ENCODE data around the gene CHMP2A. TPM values are rescaled to one million over a fixed set of nuclear protein-coding genes. Genes with fewer than 3 reads are reported as not detected.
A peak's percentile ranks its signal among the peaks of the same experiment; 100 is the strongest.

Gene CHMP2A
- total and polyA plus RNA-seq, 2 of the 13 experiments (the other 11 are each of a cell fraction or from before 2014, with no cell fraction given), result 49.7 to 55.0 TPM

- POLR2A ChIA-PET, result interaction anchor here (0.6 to 2.5 kb wide), 3 partner anchors 9 to 37 kb away, joined by 3 to 8 read pairs (median 4); no protein-coding TSS in a partner anchor
- BruUV-seq (replicated peaks), result no TSS peak
- FAIRE-seq (no peak), ATAC-seq (no peak), DNase-seq (ENCODE audit: low spot score) (no peak)
- Histone ChIP-seq H3K27me3 (ENCODE audit: control insufficient read depth in 1 of 2, insufficient read depth in 2 of 2, low read length in 2 of 2) (no peaks in the 10 kb centered on the region; a peak in 1 of 5 replicates), H4K20me1 (ENCODE audit: insufficient read depth, low read length) (peaks cover 41% of the 10 kb centered on the region), H3K4me1 (ENCODE audit: insufficient read depth, low read length) (peaks cover 38% of the 10 kb centered on the region), H3K9ac (ENCODE audit: insufficient read depth, low read depth, low read length) (no peak overlapping the region), H3K4me3 (replicated peaks in 1 of 3; ENCODE audit: insufficient read depth in 1 of 3, low read depth in 2 of 3, low read length in 3 of 3) (no peak overlapping the region), H3K36me3 (replicated peaks in 1 of 2; ENCODE audit: control insufficient read depth in 1 of 2, insufficient read depth in 2 of 2, low read length in 2 of 2) (peaks cover 36 to 69% of the 10 kb centered on the region in 2 experiments), H3K9me3 (ENCODE audit: low read length) (no peaks in the 10 kb centered on the region), H3K27ac (ENCODE audit: extremely low read length, insufficient read depth, low read length) (no peak overlapping the region), H3K4me2 (ENCODE audit: low read depth, low read length) (no peak overlapping the region), H3K79me2 (ENCODE audit: insufficient read depth, low read length) (peaks cover 31% of the 10 kb centered on the region), H2AFZ (ENCODE audit: low read length) (no peak overlapping the region)
- intact Hi-C loops (cut with micrococcal nuclease; ENCODE audit: unreplicated experiment), result no loop called here
- CTCF ChIA-PET (ENCODE audit: low intra/inter-chr PET ratio, low total read pairs), result no interaction called here
- 98% methylated on average over 5 of the region's 13 CpGs for WGBS (ENCODE audit: low lambda C conversion rate)
- in situ Hi-C loops (cut with HindIII; ENCODE audit: extremely low pct_ligation_motif_present, low pct_unique_long_range_greater_than_20kb), result no loop called here
- TF ChIP-seq RARG (CRISPR knock-in tag; IDR thresholded peaks at IDR 0.05; ENCODE audit: low read depth) (no peak), RBM22 (optimal IDR thresholded peaks at IDR 0.05; ENCODE audit: low read length) (peak; percentile 89), AGO2 (optimal IDR thresholded peaks at IDR 0.05; ENCODE audit: low read depth, low read length) (peak; percentile 79), RBFOX2 (IDR thresholded peaks at IDR 0.05; ENCODE audit: low read depth, low read length) (peak; percentile 74), POLR2A (IDR thresholded peaks at IDR 0.05; ENCODE audit: insufficient read depth in 1 of 2, low read depth in 2 of 2, low read length in 2 of 2) (peak in 1 of 2 experiments; percentile 33; a peak in 2 of 4 replicates), ZNF564 (CRISPR knock-in tag; IDR thresholded peaks at IDR 0.05) (no peak), ZNF570 (CRISPR knock-in tag; IDR thresholded peaks at IDR 0.05; ENCODE audit: borderline replicate concordance) (no peak), POLR2G (IDR thresholded peaks at IDR 0.05; ENCODE audit: low read depth, low read length) (0 out of 2 replicates have a peak, but pooled peaks have one; percentile 15)
Observed at GRCh38 chr19:58550362-58551122, 4.4 kb downstream of the CHMP2A start.
